Head of caudate nucleus (tissue), 42 donors: ENCODE data around the gene CITED4.

Source experiments
- DNase-seq, 42 donors: peaks; one replicate each; pipeline versions ENCODE4 v3.0.0 to v3.0.0-alpha.2; 2020 to 2021; ENCODE audit warnings: mixed read lengths in 7 of 42
- intact Hi-C: fragments of 100-400 bp; cut with DNase I; formaldehyde crosslinking; loops from one replicate; pipeline ENCODE4 v1.15.0; 2022

Gene CITED4

DNA sequence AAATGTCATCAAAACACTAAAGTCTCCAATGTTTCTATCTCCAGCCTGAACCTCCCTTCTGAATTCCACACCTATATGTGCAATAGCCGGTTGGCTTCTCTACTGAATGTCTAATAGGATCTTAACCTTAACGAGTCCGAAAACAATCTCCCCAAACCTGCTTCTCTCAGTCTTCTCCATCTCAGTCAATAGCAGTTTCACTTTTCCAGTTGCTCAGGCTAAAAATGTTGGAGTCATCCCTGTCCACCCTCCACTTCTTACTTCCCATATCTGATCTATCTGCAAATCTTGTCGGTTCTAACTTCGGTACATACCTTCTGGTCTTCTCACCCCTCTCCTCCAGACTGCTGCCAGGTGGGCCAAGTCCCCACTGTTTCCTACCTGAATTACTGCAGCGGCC lies 25.5 kb upstream of the CITED4 start:
- DNase-seq: no peak
- intact Hi-C loops: no loop called here

DNA sequence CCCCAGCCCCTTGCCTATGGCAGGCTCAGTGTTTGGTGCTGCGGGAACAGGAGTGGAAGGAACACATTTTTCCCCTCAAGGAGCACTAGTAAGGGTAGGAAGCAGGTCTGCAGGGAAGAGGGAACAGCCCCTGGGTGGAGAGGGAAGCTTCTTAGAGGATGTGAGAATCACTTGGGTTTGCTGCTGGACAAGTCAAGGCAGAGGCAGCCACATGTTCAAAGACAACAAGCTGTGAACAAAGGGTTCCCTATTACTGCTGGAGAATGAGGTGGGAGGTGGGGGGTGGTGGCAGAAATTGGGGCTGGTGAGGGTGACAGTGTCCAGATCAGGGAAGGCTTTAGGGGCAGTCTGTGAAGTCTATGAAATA lies 24.8 kb upstream of the CITED4 start:
- intact Hi-C loops: no loop called here
- DNase-seq: no peak

DNA sequence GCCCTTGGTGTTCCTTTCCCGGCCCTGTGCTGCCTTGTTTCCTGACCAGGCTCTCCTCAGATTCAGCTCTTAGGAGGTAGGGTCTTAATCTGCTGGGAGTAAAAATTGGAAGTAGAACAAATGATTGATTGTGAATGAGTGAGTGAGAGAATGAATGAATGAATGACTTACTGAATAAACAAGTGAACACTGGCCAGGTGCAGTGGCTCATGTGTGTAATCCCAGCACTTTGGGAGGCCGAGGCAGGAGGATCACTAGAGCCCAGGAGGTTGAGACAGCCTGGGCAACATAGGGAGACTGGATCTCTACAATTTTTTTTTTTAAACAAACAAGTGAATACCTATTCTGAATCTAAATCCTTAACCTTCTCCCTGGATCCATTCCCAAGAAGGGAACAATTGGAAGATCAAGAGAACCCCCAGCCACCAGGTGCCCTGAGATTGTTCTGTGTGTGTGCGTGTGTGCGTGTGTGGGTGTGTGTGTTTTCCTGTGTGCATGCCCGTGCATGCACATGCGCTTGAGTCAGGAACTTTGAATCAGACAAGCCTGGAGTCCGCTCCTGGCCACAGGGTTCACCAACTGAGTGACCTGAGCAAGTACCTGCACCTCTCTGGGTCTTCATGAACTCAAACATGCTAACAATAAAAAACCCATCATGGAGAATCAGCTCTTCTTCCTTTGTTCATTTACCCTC lies 24.3 kb upstream of the CITED4 start:
- no peak for DNase-seq
- intact Hi-C loops: no loop called here

DNA sequence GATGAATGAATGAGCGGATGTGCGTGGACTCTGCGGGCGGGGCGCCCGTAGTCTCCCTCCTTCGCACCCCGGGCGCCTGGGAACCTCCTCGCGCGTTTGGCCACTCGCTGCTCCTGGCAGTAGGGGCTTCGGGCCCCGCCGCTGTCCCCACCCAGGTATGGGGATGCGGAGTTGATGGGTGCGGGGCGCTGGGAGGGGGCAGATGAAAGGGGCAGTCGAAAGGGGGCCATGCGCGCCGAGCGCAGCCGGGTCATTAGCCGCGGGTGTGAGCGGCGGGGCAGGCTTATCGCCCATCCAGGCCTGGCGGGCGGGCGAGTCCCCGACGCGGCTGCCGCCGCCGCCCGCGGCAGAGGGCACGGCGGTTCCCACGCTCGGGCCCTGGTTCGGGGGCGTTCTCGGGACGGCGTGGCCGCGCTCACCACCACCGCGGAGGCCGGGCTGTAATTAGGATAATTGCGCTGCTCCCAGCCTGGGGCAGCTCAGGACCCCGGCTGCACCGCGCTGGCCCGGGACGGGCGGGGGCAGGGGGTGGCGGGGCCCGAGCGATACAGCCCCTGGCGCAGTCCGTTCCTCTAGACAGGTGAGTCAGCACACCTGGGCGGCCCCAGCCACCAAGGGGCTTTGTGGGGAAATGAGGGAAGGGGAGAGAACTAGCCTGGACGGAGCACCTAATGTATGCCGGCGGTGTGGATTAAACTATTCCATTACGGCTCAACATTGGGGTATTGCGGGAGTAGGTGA lies 22.1 kb upstream of the CITED4 start:
- no peak for DNase-seq
- intact Hi-C loops: no loop called here

DNA sequence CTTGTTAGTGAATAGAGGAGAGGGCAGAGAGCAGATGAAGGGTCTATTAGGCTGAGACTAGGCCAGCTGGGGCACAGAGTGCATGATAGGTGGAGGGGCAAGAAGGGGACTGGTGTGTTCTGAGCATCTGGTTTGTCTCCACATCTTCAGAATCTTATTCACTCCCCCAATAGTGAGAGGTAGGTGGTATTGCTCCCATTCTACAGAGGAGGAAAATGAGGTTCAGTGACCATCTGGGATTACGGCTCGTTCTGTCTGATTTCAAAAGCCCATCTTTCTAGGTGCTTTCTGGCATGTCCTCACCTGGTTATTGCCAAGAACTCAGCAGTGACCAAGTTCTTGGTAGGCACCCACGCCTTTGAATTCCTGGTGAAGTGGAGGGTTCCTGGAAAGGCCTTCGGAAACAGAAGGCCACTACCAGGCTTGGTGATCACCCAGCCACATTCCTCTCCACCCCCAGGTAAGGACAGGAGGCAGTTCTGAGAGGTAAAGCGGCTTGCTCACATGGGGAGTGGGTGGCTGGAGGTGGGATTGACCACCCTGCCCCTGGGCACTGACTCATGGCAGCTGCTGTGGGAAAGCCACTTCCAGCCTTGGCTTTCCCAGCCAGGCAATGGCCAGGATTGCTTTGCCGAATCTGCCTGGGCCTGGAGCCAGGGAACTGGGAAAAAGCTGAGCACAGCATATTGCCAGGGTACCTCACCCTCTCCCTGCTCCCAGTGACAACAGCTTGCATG lies 18.8 kb upstream of the CITED4 start:
- DNase-seq: no peak
- intact Hi-C loops: no loop called here

DNA sequence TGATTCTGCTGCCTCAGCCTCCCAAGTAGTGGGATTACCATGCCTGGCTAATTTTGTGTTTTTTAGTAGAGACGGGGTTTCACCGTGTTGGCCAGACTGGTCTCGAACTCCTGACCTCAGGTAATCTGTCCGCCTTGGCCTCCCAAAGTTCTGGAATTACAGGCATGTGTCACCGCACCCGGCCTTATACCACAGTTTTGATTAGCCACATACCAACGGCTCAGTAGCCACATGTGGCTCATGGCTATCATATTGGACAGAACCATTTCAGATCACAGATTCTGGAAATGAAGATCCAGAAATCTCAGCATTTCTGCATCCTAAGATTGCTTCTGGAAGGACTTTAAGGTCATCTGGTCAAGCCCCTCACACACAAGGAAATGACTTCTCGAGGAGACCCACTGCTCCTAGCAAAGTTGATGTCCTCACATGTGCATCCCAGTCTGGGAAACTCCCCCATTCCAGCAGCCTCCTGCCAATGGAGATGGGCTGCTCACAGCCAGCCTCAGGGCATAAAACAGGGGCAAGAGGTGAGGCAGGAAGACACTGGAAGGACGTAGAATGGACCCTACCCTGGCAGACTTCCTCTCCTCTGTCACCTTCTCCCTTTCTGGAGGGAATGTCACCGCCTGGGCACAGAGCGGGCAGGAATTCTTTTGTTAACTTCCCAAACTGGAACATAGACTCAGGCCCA lies 17.5 kb upstream of the CITED4 start:
- intact Hi-C loops: no loop called here
- DNase-seq: no peak

DNA sequence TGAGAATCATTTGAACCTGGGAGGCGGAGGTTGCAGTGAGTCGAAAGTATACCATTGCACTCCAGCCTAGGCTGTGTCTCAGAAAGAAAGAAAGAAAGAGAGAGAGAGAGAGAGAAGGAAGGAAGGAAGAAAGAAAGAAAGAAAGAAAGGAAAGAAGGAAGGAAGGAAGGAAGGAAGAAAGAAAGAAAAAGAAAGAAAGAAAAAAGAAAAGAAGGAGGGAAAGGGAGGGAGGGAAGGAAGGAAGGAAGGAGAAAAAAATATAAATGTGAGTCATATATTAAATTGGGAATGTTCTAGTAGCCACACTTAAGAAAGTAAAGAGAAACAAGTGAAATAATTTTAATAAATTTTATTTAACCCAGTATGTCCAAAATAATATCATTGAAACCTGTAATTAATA lies 16.7 kb upstream of the CITED4 start:
- intact Hi-C loops: no loop called here
- DNase-seq: no peak

DNA sequence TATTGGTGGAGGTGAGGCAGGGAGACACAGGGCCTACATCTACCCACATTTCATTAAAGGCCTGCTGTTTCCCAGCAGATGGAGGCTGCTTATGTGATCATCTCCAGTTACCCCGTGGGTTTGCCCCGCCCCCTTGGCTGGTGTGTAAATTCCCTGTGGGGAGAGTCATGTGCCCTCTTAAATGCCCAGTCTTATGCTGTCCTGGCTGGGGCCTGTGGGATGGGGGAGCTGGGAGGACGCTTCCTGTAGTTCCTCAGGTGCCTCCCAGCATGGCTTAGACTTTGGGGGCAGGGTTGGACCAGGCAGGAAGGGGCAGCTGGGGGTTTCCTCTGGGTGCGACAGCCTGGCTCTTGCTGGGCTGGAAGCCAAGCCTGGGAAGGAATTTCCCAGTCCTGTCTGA lies 15.5 kb upstream of the CITED4 start:
- DNase-seq: peak in 6 of 42 donors; percentile 9 to 50 (median 26)

DNA sequence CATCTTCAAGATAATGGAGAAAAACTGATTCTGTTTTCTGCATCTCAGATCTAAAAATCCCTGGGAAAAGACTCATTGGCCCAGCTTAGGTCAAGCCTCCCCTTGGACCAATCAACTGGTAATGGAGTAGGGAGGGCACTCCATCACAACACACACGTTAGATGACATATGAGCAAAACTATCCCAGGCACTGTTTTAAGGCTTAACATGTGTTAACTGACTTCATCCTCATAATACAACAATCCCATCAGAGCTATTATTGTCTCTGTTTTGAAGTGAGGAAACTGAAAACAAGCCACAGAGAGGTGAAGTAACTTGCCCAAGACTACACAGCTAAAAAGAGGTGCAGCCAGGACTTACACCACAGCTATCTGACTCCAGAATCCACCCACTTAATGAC lies 14.7 kb upstream of the CITED4 start:
- intact Hi-C loops: no loop called here
- no peak for DNase-seq

More for the DNA sequence above, 15.5 kb upstream of the CITED4 start:
- intact Hi-C loops: no loop called here

DNA sequence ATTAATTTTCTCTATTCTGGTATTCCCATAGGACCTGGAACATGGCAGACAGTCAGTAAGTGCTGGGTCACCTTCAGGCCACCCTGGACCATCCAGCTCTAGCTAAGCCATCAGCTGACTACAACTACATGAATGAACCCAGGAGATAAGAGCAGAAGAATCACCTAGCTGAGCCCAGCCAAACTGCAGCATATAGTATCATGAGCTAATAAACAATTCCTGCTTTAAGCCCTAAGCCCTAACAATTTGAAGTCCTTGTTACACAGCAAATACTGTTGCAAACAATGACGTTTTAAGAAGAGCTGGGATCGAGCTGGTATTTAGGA lies 14.2 kb upstream of the CITED4 start:
- intact Hi-C loops: no loop called here
- no peak for DNase-seq

DNA sequence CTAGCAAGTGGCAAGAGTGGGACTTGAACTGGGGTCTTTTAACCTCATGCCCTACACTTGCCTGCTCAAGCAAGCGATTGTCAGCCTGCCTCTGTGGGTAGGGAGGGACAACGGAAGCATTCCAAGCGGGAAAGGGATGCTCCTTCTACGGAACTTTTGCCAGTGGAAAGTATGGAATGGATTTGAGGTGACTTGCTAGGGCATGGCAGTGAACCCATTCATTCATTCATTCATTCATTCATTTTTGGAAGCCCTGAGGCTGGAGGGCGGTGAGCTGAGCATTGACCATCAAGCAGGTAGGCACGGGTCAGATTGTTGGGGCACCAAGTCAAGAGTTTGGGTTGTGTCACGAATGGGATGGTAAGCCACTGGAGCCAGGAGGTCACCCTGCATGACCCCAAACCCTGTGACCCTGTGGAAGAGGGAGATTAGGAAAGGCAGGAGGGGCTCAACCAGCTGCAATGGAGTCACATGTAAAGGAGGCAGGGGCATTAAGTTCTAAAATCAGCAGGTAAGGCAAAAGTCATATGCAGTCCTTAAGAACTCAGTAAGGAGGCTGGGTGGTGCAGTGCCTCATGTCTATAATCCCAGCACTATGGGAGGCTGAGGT lies 11.8 kb upstream of the CITED4 start:
- intact Hi-C loops: no loop called here
- no peak for DNase-seq

DNA sequence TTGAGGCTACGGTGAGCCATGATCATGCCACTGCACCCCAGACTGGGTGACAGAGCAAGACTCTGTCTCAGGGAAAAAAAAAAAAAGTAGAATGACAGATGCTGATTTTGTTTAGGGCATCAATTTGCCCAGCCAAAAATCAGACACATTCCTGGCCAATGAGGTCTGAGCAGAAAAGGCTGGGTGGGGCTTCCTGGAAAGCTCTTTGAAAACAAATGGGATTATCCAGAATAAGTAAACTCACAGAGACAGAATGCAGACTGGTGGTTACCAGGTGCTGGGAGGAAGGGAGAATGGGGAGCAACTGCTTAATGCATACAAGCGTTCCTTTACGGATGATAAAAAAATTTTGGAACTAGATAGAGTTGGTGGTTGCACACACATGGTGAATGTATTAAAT lies 10.1 kb upstream of the CITED4 start:
- intact Hi-C loops: no loop called here
- DNase-seq: no peak

DNA sequence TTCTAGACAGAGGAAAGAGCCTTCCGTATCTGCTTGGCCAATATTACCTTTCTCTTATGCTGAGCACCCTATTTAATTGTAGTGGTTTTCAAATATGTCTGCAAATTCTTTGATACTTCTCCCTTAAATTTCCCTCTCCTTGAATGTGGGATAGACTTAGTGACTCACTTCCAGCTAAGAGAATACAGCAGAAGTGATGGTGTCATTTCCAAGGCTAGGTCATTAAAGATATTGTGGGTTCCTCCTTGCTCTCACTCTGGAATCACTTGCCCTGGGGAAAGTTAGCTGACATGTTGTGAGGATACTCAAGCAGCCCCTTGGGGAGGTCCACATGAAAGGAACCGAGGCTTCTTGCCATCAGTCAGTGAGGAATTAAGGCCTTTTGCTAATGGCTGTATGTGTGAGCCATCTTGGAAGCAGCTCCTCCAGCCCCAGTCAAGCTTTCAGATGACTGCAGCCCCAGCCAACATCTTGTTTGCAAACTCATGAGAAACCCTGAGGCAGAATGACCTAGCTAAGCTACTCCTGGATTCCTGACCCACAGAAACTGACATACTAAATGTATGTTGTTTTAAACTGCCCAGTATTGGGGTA lies 8.1 kb upstream of the CITED4 start:
- no peak for DNase-seq
- intact Hi-C loops: no loop called here

DNA sequence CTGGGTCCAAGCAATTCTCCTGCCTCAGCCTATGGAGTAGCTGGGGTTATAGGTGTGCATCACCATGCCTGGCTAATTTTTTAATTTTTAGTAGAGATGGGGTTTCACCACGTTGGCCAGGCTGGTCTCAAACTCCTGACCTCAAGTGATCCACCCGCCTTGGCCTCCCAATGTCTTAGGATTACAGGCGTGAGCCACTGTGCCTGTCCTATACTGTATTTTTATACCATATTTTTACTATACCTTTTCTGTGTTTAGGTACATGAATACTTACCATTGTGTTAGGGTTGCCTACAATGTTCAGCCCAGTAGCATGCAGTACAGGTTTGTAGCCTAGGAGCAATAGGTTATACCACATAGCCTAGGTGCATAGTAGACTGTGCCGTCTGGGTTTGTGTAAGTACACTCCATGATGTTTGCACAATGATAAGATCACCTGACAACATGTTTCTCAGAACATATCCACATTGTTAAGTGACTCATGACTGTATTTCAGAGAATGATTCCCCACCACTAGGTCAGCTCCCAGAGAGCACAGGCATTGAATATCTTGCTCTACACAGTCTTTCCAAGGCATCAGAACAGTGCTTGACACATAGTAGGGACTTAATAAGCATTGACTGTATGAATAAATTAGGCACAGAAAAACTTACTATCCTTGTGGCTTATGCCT lies 6.0 kb upstream of the CITED4 start:
- no peak for DNase-seq
- intact Hi-C loops: no loop called here

DNA sequence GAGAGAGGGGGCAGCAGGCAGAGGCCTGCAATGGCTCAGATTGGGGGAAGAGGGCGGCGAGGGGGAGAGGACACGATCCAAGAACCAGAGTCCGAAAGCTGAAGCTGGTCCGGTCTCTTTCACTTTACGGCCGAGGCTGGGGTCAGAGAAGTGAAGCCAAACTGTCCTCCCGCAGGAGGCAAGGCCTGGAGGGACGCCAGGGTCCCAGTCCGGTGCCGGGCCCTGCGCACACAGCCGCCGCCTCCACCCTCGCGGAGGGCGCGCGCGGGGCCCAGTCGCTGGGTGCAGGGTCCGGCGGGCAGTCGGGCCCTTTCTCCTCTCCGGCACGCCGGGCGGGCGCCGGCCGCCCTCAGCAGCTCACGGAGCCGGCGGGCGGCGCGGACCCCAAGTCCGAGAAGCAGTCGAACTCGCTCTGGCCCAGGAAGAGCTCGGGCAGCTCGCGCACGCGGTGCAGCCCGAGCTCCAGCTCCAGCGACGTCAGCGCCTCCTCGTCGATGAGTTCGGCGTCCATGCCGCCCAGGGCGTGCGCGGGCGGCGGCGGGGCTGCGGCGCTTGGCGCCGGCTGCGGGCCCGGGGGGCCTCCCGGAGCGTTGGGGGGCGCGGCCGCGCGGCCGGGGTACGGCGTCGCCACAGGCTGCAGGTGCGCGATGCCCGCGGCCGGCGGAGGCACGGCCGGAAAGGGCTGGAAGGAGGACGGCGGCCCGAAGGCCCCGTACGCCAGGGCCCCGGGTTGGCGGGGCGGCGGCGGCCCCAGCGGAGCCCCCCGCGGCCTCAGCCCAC lies 749 bp downstream of the CITED4 start:
- peak in 11 of 42 donors; percentile 6 to 53 (median 33) for DNase-seq
- intact Hi-C loops: no loop called here

DNA sequence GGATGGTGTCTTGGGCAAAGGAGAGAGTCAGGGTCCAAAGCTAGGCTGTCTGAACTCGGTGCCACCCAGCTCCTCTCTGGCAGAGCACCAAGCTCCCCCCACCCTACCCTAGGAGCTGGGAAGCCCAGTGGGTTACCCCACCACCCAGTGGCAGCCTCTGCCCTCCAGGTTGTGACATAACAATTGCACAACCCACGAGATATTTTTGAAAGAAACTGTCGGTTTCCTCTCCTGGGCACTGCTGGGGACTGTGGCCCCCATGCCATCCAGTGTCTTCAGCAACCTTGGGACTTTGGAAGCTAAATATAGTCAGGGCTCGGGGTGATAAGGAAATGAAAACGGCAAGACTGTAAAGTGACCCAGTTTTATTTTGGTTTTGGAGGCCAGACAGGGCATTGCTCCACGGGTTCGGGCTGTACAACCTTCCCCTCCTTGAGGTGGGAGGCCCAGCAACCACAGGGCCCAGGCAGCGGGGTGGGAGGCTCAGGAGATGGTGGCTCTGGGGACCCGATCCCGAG lies 1.4 kb downstream of the CITED4 start:
- DNase-seq: peak in 1 of 42 donors; percentile 26
- intact Hi-C loops: no loop called here

DNA sequence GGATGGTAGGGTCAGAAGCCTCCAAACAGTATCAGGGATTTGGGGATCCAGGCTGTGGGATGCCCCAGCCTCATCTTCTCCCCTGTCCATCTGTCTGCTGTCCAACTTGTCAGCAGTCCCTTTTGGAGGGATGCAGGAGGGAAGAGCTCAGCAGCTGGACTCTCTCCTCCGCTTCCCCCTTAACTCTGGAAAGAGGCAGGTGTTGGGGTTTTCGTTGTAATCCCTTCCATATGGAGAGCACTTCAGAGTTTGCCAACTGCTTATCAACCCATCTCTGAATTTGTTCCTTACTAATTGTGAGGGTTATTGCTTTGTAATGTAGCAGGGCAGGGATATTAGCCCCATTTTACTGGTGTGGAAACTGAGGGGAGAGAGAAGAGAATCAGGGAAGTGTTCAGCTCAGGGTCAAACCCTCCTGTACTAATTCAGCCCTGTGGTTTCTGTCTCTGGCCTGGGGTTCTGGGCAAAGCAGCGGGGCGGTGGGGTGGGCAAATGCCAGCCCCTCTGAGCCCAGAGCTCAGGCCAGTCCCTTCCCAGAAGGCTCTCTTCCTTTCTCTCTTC lies 3.2 kb downstream of the CITED4 start:
- no peak for DNase-seq
- intact Hi-C loops: loop anchor here (10.0 kb wide), 1 partner anchor 234 kb away; no protein-coding TSS in a partner anchor
